MG63 (cell line): ENCODE data around the gene DGKA. TPM values are rescaled to one million over a fixed set of nuclear protein-coding genes. Genes with fewer than 3 reads are reported as not detected.
"Not testable (repeated sequence)": the region's sequence is repeated elsewhere in the genome, so short reads cannot be mapped to it uniquely, and the experiment has no call there.

Experiments
- DNase-seq: peaks from one replicate; pipeline ENCODE4 v3.0.0-alpha.2; 2020
- H3K27me3 ChIP-seq: fragments of 250-450 bp; sonication (Bioruptor Pico); 2 replicates; pipeline ENCODE4 v1.5.1; 2020; ENCODE audit warnings: mild to moderate bottlenecking, moderate library complexity
- H3K36me3 ChIP-seq: fragments of 250-450 bp; sonication (Bioruptor Pico); 2 replicates; pipeline ENCODE4 v1.5.1; 2020; ENCODE audit warnings: mild to moderate bottlenecking, moderate library complexity
- H3K4me3 ChIP-seq: fragments of 250-450 bp; sonication (Bioruptor Pico); 2 replicates; pipeline ENCODE4 v1.5.1; 2020; ENCODE audit warnings: mild to moderate bottlenecking, moderate library complexity
- H3K9me3 ChIP-seq: fragments of 250-450 bp; sonication (Bioruptor Pico); 2 replicates; pipeline ENCODE4 v1.5.1; 2020; ENCODE audit warnings: mild to moderate bottlenecking, moderate library complexity
- total RNA-seq: library from RNA; depleted of rRNA; stranded (reverse); fragments of >200 nt; shearing (Covaris generic); gene quantifications from 2 replicates; pipeline ENCODE4 v1.2.3, GENCODE V29; 2014; ENCODE audit warnings: low replicate concordance

The DGKA gene
- total RNA-seq, 1 experiment from 2014 or later = 2.9 TPM

- no peaks in the 10 kb centered on the region for H3K27me3 ChIP-seq
- H3K9me3 ChIP-seq = no peaks in the 10 kb centered on the region
- DNase-seq = peak; percentile 53
- peaks cover 34% of the 10 kb centered on the region for H3K36me3 ChIP-seq
- peak overlapping the region; percentile 94 for H3K4me3 ChIP-seq
Measured at GRCh38 chr12:55974308-55974730, 43.4 kb downstream of the DGKA start.

GRCh38 chr12:55978393-55978792 lies 47.4 kb downstream of the DGKA start:
- Histone ChIP-seq H3K27me3 (no peaks in the 10 kb centered on the region), H3K36me3 (peaks cover 25% of the 10 kb centered on the region), H3K9me3 (no peaks in the 10 kb centered on the region), H3K4me3 (no peak overlapping the region)
- no peak for DNase-seq

DNA sequence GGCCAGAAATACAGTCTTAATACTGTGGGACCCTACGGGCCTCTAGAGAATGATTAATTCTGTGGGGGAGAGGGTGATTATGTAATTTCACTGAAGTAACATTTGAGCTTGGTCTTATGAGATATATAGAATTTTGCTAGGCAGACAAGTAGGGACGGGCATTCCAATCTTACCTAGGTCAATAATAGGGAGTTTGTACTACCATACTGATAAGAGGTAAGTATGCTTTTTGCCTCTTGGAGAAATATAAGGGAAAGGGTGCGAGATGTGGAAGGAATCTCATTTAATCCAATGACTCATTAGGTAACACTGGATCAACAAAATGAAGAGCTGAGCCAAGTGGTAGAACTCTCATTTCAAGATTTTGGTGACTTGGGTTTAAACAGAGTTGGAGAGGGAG lies 48.1 kb downstream of the DGKA start:
- no peak overlapping the region for H3K4me3 ChIP-seq
- no peaks in the 10 kb centered on the region for H3K9me3 ChIP-seq
- peaks cover 25% of the 10 kb centered on the region for H3K36me3 ChIP-seq
- no peaks in the 10 kb centered on the region for H3K27me3 ChIP-seq
- no peak for DNase-seq

- not testable (repeated sequence) for DNase-seq, H3K9me3 ChIP-seq, H3K4me3 ChIP-seq, H3K27me3 ChIP-seq
- H3K36me3 ChIP-seq = peaks cover 37% of the 10 kb centered on the region
Measured at GRCh38 chr12:55981882-55982281, 50.9 kb downstream of the DGKA start.

- H3K36me3 ChIP-seq = peaks cover 41% of the 10 kb centered on the region
- DNase-seq = no peak
- H3K27me3 ChIP-seq = no peaks in the 10 kb centered on the region
- H3K9me3 ChIP-seq = no peaks in the 10 kb centered on the region
- H3K4me3 ChIP-seq = no peak overlapping the region
Measured at GRCh38 chr12:55982319-55982936, 51.5 kb downstream of the DGKA start.

GRCh38 chr12:55983232-55983842 lies 52.4 kb downstream of the DGKA start:
- no peak for DNase-seq
- Histone ChIP-seq H3K36me3 (peaks cover 47% of the 10 kb centered on the region), H3K4me3 (no peak overlapping the region), H3K9me3 (no peaks in the 10 kb centered on the region), H3K27me3 (no peaks in the 10 kb centered on the region)

- Histone ChIP-seq H3K9me3 (no peaks in the 10 kb centered on the region), H3K27me3 (no peaks in the 10 kb centered on the region), H3K36me3 (peaks cover 51% of the 10 kb centered on the region), H3K4me3 (no peak overlapping the region)
- no peak for DNase-seq
Measured at GRCh38 chr12:55984861-55985260, 53.9 kb downstream of the DGKA start.

DNA sequence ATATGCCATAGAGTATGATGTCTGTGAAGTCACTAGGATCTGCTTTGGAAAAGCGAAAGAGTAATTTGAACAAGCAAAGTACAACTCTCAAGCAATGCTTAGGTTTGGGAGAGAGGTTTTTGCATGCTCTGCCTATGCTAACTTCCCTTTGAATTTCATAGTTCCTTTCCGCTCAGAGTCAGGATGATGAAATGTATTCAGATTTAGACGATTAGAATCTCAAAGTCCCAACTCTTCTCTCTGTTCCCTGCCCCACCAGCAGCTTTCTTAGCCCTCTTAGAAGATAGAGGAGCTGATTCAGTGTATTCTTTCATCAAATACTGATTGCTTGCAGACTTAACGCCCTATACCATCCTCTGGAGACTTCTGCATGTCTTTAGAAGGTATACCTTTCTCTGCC lies 54.4 kb downstream of the DGKA start:
- Histone ChIP-seq H3K4me3 (no peak overlapping the region), H3K9me3 (no peaks in the 10 kb centered on the region), H3K27me3 (no peaks in the 10 kb centered on the region), H3K36me3 (peaks cover 52% of the 10 kb centered on the region)
- no peak for DNase-seq

DNA sequence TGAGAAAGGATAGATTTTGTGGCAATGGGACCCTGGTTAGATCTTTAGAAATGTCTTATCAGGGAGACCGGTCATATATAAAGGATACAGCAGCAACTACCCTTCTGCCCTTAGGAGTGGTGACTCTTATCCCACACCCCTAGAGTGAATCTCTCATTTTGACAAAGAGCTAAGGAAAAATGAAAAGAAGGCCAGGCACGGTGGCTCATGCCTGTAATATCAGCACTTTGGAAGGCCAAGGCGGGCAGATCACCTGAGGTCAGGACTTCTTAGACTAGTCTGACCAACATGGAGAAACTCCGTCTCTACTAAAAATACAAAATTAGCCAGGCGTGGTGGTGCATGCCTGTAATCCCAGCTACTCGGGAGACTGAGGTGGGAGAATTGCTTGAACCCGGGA lies 55.0 kb downstream of the DGKA start:
- not testable (repeated sequence) for H3K4me3 ChIP-seq, H3K27me3 ChIP-seq, H3K9me3 ChIP-seq, DNase-seq
- peaks cover 54% of the 10 kb centered on the region for H3K36me3 ChIP-seq

- no peaks in the 10 kb centered on the region for H3K27me3 ChIP-seq
- no peaks in the 10 kb centered on the region for H3K9me3 ChIP-seq
- no peak for DNase-seq
- H3K36me3 ChIP-seq = peaks cover 58% of the 10 kb centered on the region
- H3K4me3 ChIP-seq = no peak overlapping the region
Measured at GRCh38 chr12:55991110-55991509, 60.1 kb downstream of the DGKA start.

- DNase-seq = no peak
- no peaks in the 10 kb centered on the region for H3K27me3 ChIP-seq
Measured at GRCh38 chr12:55993230-55993853, 62.4 kb downstream of the DGKA start.

DNA sequence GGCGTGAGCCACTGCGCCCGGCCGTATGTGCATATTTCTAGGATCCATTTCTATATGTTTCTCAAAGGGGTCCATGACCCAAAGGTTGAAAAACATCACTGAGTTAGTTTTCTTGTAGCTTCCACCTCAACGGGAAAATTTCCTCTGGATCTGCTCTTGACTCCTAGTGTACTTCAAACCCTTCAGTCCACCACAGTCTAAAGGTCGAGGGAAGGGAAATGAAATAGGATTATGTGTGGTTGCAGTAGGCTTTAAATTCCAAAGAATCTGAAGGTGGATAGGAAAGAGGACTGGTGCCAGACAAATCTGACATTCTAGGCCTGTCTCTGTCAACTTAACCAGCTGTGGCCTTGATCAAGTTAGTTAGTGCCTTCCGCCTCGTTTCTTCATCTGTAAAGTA lies 64.4 kb downstream of the DGKA start:
- DNase-seq = no peak
- no peaks in the 10 kb centered on the region for H3K27me3 ChIP-seq
- no peak overlapping the region for H3K4me3 ChIP-seq
- no peaks in the 10 kb centered on the region for H3K9me3 ChIP-seq
- peaks cover 29% of the 10 kb centered on the region for H3K36me3 ChIP-seq

More at GRCh38 chr12:55993230-55993853, 62.4 kb downstream of the DGKA start:
- H3K36me3 ChIP-seq = peaks cover 45% of the 10 kb centered on the region
- no peaks in the 10 kb centered on the region for H3K9me3 ChIP-seq
- no peak overlapping the region for H3K4me3 ChIP-seq

- H3K36me3 ChIP-seq = peaks cover 21% of the 10 kb centered on the region
- no peaks in the 10 kb centered on the region for H3K9me3 ChIP-seq
- H3K27me3 ChIP-seq = no peaks in the 10 kb centered on the region
- DNase-seq = peak; percentile 34
- H3K4me3 ChIP-seq = peak overlapping the region; percentile 70
Measured at GRCh38 chr12:55996201-55996714, 65.3 kb downstream of the DGKA start.

DNA sequence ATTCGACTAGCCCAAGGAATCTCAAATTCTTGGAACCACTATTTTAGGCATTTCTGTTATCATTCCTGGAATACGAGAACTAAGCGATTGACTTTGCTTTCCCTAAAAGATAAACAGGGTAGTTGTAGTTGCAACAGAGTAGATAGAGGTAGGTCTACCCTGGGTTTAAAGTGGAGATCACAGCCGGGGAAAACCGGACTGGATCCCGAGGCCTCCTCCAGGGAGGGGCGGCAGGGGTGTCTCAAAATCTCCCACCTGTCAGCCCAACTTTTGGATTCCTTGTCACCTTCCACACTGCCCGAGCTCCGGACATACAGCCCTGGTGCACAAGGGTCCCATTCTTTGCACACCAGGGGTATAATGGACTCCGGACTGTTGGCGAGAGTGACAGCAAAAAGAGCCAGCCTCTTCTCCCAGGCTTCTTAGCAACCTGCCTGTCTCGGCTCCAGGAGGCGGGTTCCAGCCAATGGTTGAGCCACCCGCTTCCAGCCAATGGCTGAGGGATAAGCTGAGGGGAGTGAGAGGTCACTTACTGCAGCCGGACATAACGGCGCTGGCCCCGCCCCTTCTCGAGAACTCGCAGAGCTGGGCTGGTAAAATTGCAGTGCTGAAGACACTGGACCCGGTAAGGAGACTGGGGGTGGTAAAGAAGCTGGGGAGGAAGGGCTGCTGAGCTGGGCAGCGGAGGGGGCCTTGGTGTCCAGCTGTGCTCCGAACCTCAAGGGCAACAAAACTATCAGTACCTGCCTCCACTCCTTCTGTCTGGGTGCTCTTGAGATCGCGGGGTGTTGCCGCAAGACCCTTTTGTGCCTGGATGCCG lies 66.0 kb downstream of the DGKA start, which contains the start of gene SUOX:
Gene SUOX, plus strand, starts transcription at position 562 of the 820 bp plus-strand sequence. CDS start 4,946 bp downstream, outside the sequence.
- peaks cover 18% of the 10 kb centered on the region for H3K36me3 ChIP-seq
- peak; percentile 98 for DNase-seq
- H3K9me3 ChIP-seq = no peaks in the 10 kb centered on the region
- H3K4me3 ChIP-seq = peak within 1 kb of the TSS; percentile 70
- no peaks in the 10 kb centered on the region for H3K27me3 ChIP-seq

DNA sequence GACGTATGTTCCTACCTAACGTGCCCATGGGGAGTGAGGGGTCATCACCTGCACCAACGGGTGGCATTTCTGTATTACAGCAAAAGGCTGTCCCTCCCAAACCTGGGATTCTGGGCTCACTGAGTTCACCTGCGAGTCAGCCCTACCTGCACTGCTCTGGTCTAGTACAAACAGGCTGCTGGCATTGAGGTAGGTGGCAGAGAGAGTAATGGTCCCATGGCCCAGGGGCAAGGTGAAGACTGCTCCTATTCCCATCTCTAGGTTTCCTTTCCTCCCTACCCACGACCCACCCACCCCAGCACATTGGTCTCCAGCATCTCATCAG lies 66.5 kb downstream of the DGKA start:
- Histone ChIP-seq H3K4me3 (peak overlapping the region; percentile 70), H3K27me3 (no peaks in the 10 kb centered on the region), H3K9me3 (no peaks in the 10 kb centered on the region), H3K36me3 (peaks cover 12% of the 10 kb centered on the region)
- DNase-seq = no peak

DNA sequence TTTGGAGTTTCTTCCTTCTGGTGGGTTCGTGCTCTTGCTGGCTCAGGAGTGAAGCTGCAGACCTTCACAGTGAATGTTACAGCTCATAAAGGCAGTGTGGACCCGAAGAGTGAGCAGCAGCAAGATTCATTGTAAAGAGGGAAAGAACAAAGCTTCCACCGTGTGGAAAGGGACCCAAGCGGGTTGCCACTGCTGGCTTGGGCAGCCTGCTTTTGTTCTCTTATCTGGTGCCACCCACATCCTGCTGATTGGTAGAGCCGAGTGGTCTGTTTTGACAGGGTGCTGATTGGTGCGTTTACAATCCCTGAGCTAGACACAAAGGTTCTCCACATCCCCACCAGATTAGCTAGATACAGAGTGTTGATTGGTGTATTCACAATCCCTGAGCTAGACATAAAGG lies 68.6 kb downstream of the DGKA start:
- H3K4me3 ChIP-seq, H3K9me3 ChIP-seq, H3K27me3 ChIP-seq, H3K36me3 ChIP-seq, DNase-seq: not testable (repeated sequence)

DNA sequence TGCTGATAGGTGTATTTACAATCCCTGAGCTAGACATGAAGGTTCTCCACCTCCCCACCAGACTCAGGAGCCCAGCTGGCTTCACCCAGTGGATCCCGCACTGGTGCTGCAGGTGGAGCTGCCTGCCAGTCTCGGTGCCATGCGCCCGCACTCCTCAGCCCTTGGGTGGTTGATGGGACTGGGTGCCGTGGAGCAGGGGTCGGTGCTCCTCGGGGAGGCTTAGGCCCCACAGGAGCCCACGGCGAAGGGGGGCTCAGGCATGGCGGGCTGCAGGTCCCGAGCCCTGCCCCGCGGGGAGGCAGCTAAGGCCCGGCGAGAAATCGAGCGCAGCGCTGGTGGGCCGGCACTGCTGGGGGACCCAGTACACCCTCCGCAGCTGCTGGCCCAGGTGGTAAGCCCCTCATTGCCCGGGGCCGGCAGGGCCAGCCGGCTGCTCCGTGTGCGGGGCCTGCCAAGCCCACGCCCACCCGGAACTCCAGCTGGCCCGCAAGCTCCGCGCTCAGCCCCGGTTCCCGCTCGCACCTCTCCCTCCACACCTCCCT lies 69.1 kb downstream of the DGKA start:
- not testable (repeated sequence) for H3K27me3 ChIP-seq, H3K4me3 ChIP-seq, H3K9me3 ChIP-seq, DNase-seq, H3K36me3 ChIP-seq
